GM12878 (cell line): ENCODE data around the gene USP5. TPM values are rescaled to one million over a fixed set of nuclear protein-coding genes. Genes with fewer than 3 reads are reported as not detected.

Source experiments
- ATAC-seq: fragments of 200-7000 bp; cut with Tn5 transposase; 3 replicates; pipeline ENCODE4 v1.9.1; 2020; ENCODE audit warnings: mild to moderate bottlenecking, moderate library complexity
- BruUV-seq: library from RNA; stranded (reverse); fragments of 400-500 nt; replicated peaks from 2 replicates; lab custom pipeline; 2021; lab: Mats Ljungman, UMichigan
- CTCF ChIA-PET: fragments of 300-600 bp; sonication (Branson Sonifier 250); formaldehyde crosslinking; extraction: SDS; loops from one replicate; lab custom pipeline; 2021; ENCODE audit warnings: inconsistent platforms; lab: Yijun Ruan, JAX
- POLR2A ChIA-PET: fragments of 350-600 bp; formaldehyde crosslinking; extraction: SDS; loops from one replicate; lab custom pipeline; 2021; ENCODE audit warnings: inconsistent platforms; lab: Charles Lee
- RAD21 ChIA-PET: fragments of 300-600 bp; sonication (Branson Sonifier 250); formaldehyde crosslinking; loops from one replicate; lab custom pipeline; 2023; ENCODE audit warnings: antibody characterized with exemption; ENCODE audit not compliant: unreplicated experiment; lab: Charles Lee
- SMC1A ChIA-PET: fragments of 300-600 bp; sonication (Branson Sonifier 250); formaldehyde crosslinking; loops from one replicate; lab custom pipeline; 2023; ENCODE audit not compliant: unreplicated experiment, uncharacterized antibody; lab: Charles Lee
- DNase-seq: peaks from one replicate; pipeline ENCODE4 v3.0.0-alpha.2; 2011; ENCODE audit warnings: low read depth, low spot score
- FAIRE-seq: peaks from 3 replicates; lab custom pipeline; 2011; peaks lifted over from hg19 to GRCh38; lab: Jason Lieb, UNC
- H2AFZ ChIP-seq: 2 replicates; pipeline ENCODE4 v1.6.0; 2011; ENCODE audit warnings: low read depth, low read length, control low read depth; ENCODE audit not compliant: control insufficient read depth
- H3K27ac ChIP-seq: 2 replicates; pipeline ENCODE4 v1.5.1; 2011; ENCODE audit warnings: control low read depth; ENCODE audit not compliant: control insufficient read depth, insufficient read depth
- H3K27me3 ChIP-seq, 2 experiments: replicated peaks in 1 of 2; 2 replicates each; pipeline versions ENCODE4 v1.6.0 to v1.6.1; 2011; ENCODE audit warnings: low read length in 1 of 2; ENCODE audit not compliant: control insufficient read depth in 2 of 2, insufficient read depth in 2 of 2
- H3K36me3 ChIP-seq, 2 experiments: 2 replicates each; pipeline ENCODE4 v1.5.1; 2011; ENCODE audit warnings: low read length in 1 of 2; ENCODE audit not compliant: control insufficient read depth in 2 of 2, insufficient read depth in 2 of 2
- H3K4me1 ChIP-seq: 2 replicates; pipeline ENCODE4 v1.6.1; 2011; ENCODE audit warnings: mild to moderate bottlenecking, low read length, moderate library complexity, mixed read lengths; ENCODE audit not compliant: control insufficient read depth, insufficient read depth
- H3K4me2 ChIP-seq: 2 replicates; pipeline ENCODE4 v1.6.0; 2011; ENCODE audit warnings: control low read depth; ENCODE audit not compliant: control insufficient read depth, insufficient read depth
- H3K4me3 ChIP-seq: fragments of 200-600 bp; sonication (generic); 2 replicates; pipeline ENCODE4 v1.5.1; 2016
- H3K79me2 ChIP-seq: 2 replicates; pipeline ENCODE4 v1.6.0; 2011; ENCODE audit warnings: low read length; ENCODE audit not compliant: control insufficient read depth, insufficient read depth
- H3K9ac ChIP-seq: 2 replicates; pipeline ENCODE4 v1.8.0; 2011; ENCODE audit warnings: low read length, control low read depth, mixed read lengths; ENCODE audit not compliant: control insufficient read depth, insufficient read depth
- H3K9me3 ChIP-seq: replicated peaks from 3 replicates; pipeline ENCODE4 v1.5.1; 2011; ENCODE audit warnings: mild to moderate bottlenecking, low read length; ENCODE audit not compliant: control insufficient read depth, insufficient read depth
- H4K20me1 ChIP-seq: 2 replicates; pipeline ENCODE4 v1.6.0; 2011; ENCODE audit not compliant: control insufficient read depth, insufficient read depth
- ASH2L ChIP-seq: fragments of 300-600, 200-600 bp; sonication (generic); IDR thresholded peaks from 2 replicates; pipeline ENCODE4 v1.6.1; 2017; ENCODE audit warnings: low read depth, mild to moderate bottlenecking, borderline replicate concordance
- CBFB ChIP-seq: IDR thresholded peaks from 2 replicates; pipeline ENCODE4 v1.6.1; 2016; ENCODE audit warnings: antibody characterized with exemption, low read depth
- DPF2 ChIP-seq: fragments of 450-650 bp; IDR thresholded peaks from 2 replicates; pipeline ENCODE4 v1.6.1; 2017; ENCODE audit warnings: mild to moderate bottlenecking
- HDAC2 ChIP-seq: fragments of 200-600 bp; sonication (generic); IDR thresholded peaks from 2 replicates; pipeline ENCODE4 v1.6.1; 2017
- NKRF ChIP-seq: fragments of 450-650 bp; conservative IDR thresholded peaks from 2 replicates; pipeline ENCODE4 v1.6.1; 2017; ENCODE audit warnings: mild to moderate bottlenecking, moderate library complexity
- PAX5 ChIP-seq: IDR thresholded peaks from 2 replicates; pipeline ENCODE4 v1.6.1; 2011; ENCODE audit warnings: low read depth, low read length, borderline replicate concordance
- PRDM15 ChIP-seq: fragments of 450-650 bp; formaldehyde crosslinking; IDR thresholded peaks from 2 replicates; pipeline ENCODE4 v1.4.0; 2020; ENCODE audit warnings: mild to moderate bottlenecking, moderate library complexity
- SIN3A ChIP-seq: IDR thresholded peaks from 2 replicates; pipeline ENCODE4 v1.6.1; 2012; ENCODE audit warnings: low read depth, low read length, improper control_type of control experiment
- SMAD5 ChIP-seq: IDR thresholded peaks from 2 replicates; pipeline ENCODE4 v1.6.1; 2016; ENCODE audit warnings: antibody characterized with exemption, low read depth
- TARDBP ChIP-seq: IDR thresholded peaks from 2 replicates; pipeline ENCODE4 v1.6.1; 2016; ENCODE audit warnings: borderline replicate concordance
- TCF7 ChIP-seq: IDR thresholded peaks from 2 replicates; pipeline ENCODE4 v1.6.1; 2014; ENCODE audit warnings: antibody characterized with exemption, borderline replicate concordance
- ZNF592 ChIP-seq: fragments of 450-650 bp; IDR thresholded peaks from 2 replicates; pipeline ENCODE4 v1.6.1; 2017; ENCODE audit warnings: mild to moderate bottlenecking, moderate library complexity
- WGBS: methylation state at CpG from one replicate; pipeline ENCODE4 v1.1.6; 2016; ENCODE audit warnings: low lambda C conversion rate; ENCODE audit not compliant: insufficient replicate concordance, insufficient coverage; ENCODE audit errors: missing lambda C conversion rate; 5-methylcytosine and 5-hydroxymethylcytosine counted together
- in situ Hi-C: fragments of 300-500 bp; cut with MboI; formaldehyde crosslinking; loops from 9 replicates; pipeline ENCODE4 v1.14.3; 2018; ENCODE audit warnings: mixed read lengths
- intact Hi-C: fragments of 100-400 bp; cut with micrococcal nuclease; formaldehyde crosslinking; loops from one replicate; pipeline ENCODE4 v1.14.2; 2022; ENCODE audit not compliant: unreplicated experiment
- polyA plus RNA-seq, 11 experiments: library from polyadenylated mRNA; depleted of rRNA in 4 of 11; unstranded in 6 of 11; stranded (reverse) in 5 of 11; fragments of >200 nt; fragmentation: Nextera tagmentation in 4 of 11; fragmentation: Illumina TruSeq in 1 of 11; extraction: Ambion mirVana in 4 of 11; extraction: Trizol in 1 of 11; gene quantifications; 1 replicate in 1 of 11; 2 replicates in 10 of 11; pipeline versions ENCODE4 v1.2.1 to v1.2.3, GENCODE V29; 2011 to 2016; ENCODE audit warnings: inconsistent platforms in 2 of 11, missing spikeins in 2 of 11, low read depth in 1 of 11
- total RNA-seq, 4 experiments: library from RNA; depleted of rRNA in 3 of 4; stranded (reverse); fragments of >200 nt in 3 of 4; fragmentation: Illumina TruSeq in 1 of 4; extraction: Trizol in 1 of 4; gene quantifications; 2 replicates each; pipeline versions ENCODE4 v1.2.1 to v1.2.3, GENCODE V29; 2013 to 2021

USP5 gene
- total and polyA plus RNA-seq, 10 of the 15 experiments (the other 5 are each of a cell fraction or from before 2014, with no cell fraction given), result 2.5 to 124 (median 74.6) TPM

- no peak for ATAC-seq
- no peak for FAIRE-seq
- ChIA-PET SMC1A (interaction anchor here (1.0 to 5.1 kb wide), 4 partner anchors 10 to 88 kb away, joined by 3 to 22 read pairs (median 4); partner anchors contain the start of genes CDCA3, MLF2 and USP5), CTCF (interaction anchor here (0.7 to 1.6 kb wide), 6 partner anchors 16 to 88 kb away, joined by 3 to 5 read pairs (median 3); partner anchors contain the start of genes MLF2 and SPSB2), RAD21 (interaction anchor here (0.9 to 2.3 kb wide), 3 partner anchors 8 to 87 kb away, joined by 3 to 12 read pairs (median 6); partner anchors contain the start of gene MLF2), POLR2A (interaction anchor here (0.8 to 1.6 kb wide), 6 partner anchors 8 to 25 kb away, joined by 3 to 7 read pairs (median 4); partner anchors contain the start of gene CDCA3)
- H3K4me2 ChIP-seq, result peak within 1 kb of the TSS; percentile 65
- in situ Hi-C loops (no loop called here), intact Hi-C loops (no loop called here)
- no peak within 1 kb of the TSS for H3K4me3 ChIP-seq
- WGBS, result 60% methylated on average over 20 of the region's 24 CpGs
- H4K20me1 ChIP-seq, result no peaks in the 10 kb centered on the region
- no TSS peak for BruUV-seq
- no peaks in the 10 kb centered on the region for H3K9me3 ChIP-seq
- DNase-seq, result no peak
- H3K27ac ChIP-seq, result no peak within 1 kb of the TSS; the same call in 1 of the 2 replicates
- H3K4me1 ChIP-seq, result peaks cover 10% of the 10 kb centered on the region
- H3K79me2 ChIP-seq, result no peaks in the 10 kb centered on the region
- H3K36me3 ChIP-seq, result no peaks in the 10 kb centered on the region; a peak in 1 of 4 replicates
- peak within 1 kb of the TSS; percentile 40 for H2AFZ ChIP-seq
- peak within 1 kb of the TSS; percentile 34; the same call in 1 of the 2 replicates for H3K9ac ChIP-seq
- H3K27me3 ChIP-seq, result no peaks in the 10 kb centered on the region
- TF ChIP-seq NKRF (no peak), ZNF592 (no peak), HDAC2 (no peak), PRDM15 (CRISPR knock-in tag) (no peak), SIN3A (no peak), CBFB (no peak), DPF2 (no peak), ASH2L (no peak), PAX5 (no peak), TARDBP (no peak), TCF7 (no peak), SMAD5 (no peak)
These were observed 11.0 kb upstream of the USP5 start, which contains the start of gene GNB3 for GRCh38 chr12:6840761-6841515. Gene GNB3 (plus strand): TSS chr12:6840925. CDS start chr12:6841288, 363 bp downstream.
